ENCODE measurements around the gene GBE1. TPM values are rescaled to one million over a fixed set of nuclear protein-coding genes. Genes with fewer than 3 reads are reported as not detected.

GBE1 gene
- total RNA-seq, 4 donors from 2014 or later: 22.2 to 27.8 (median 25.3) TPM

- Histone ChIP-seq H3K4me1 (peaks cover 19 to 21% (median 20%) of the 10 kb centered on the region in 4 donors), H3K4me3 (no peak overlapping the region), H3K36me3 (no peaks in the 10 kb centered on the region), H3K27ac (replicated peaks in 1 of 4) (no peak overlapping the region), H3K9me3 (no peaks in the 10 kb centered on the region), H3K27me3 (no peaks in the 10 kb centered on the region)
- DNase-seq (ENCODE audit: extremely low spot score): no peak
- intact Hi-C loops (cut with DNase I): no loop called here
- TF ChIP-seq POLR2AphosphoS5 (IDR thresholded peaks at IDR 0.05) (no peak), POLR2A (IDR thresholded peaks at IDR 0.05; ENCODE audit: low read depth) (no peak), CTCF (IDR thresholded peaks at IDR 0.05) (no peak), EP300 (IDR thresholded peaks at IDR 0.05) (no peak)
Measured at GRCh38 chr3:81764665-81765064, 3.2 kb upstream of the GBE1 start.

DNA sequence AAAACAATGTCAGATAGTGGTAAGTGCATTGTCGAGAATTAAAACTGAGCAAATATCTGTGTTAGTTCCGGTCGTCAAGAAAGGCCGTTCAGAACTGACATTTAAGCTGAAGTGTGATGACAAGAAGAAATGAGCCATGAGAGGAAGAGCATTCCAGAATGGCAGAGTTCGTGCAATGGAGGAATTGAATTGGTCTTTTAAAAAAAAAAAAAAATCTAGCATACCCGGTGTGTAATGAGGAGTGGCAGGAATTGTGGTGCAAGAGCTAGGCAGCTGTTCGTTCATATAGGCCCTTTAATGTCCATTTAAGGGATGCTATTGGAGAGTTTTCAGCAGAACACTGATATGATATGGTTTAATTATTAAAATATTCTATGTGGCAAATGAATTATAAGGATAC is 2.6 kb upstream of the GBE1 start:
- no peak for TF ChIP-seq POLR2AphosphoS5 (IDR thresholded peaks at IDR 0.05)
- no peak for TF ChIP-seq EP300 (IDR thresholded peaks at IDR 0.05)
- TF ChIP-seq POLR2A (IDR thresholded peaks at IDR 0.05; ENCODE audit: low read depth): no peak
- TF ChIP-seq CTCF (IDR thresholded peaks at IDR 0.05): no peak
- intact Hi-C loops (cut with DNase I): no loop called here
- Histone ChIP-seq H3K36me3 (no peaks in the 10 kb centered on the region), H3K4me1 (peaks cover 22 to 27% (median 27%) of the 10 kb centered on the region in 4 donors), H3K9me3 (no peaks in the 10 kb centered on the region), H3K27ac (replicated peaks in 1 of 4) (no peak overlapping the region), H3K4me3 (no peak overlapping the region), H3K27me3 (no peaks in the 10 kb centered on the region)
- no peak for DNase-seq (ENCODE audit: extremely low spot score)
- WGBS: 91% methylated on average over 7 of the region's 7 CpGs

GRCh38 chr3:81763001-81763400 is 1.6 kb upstream of the GBE1 start:
- peaks cover 31 to 37% (median 37%) of the 10 kb centered on the region in 4 donors for H3K4me1 ChIP-seq
- no peaks in the 10 kb centered on the region for H3K36me3 ChIP-seq
- no peaks in the 10 kb centered on the region for H3K27me3 ChIP-seq
- WGBS: 53% methylated on average over 4 of the region's 4 CpGs
- peak overlapping the region in 1 of 4 donors; percentile 99 for H3K27ac ChIP-seq (replicated peaks in 1 of 4)
- no peak for DNase-seq (ENCODE audit: extremely low spot score)
- TF ChIP-seq CTCF (IDR thresholded peaks at IDR 0.05) (no peak), EP300 (IDR thresholded peaks at IDR 0.05) (no peak), POLR2A (IDR thresholded peaks at IDR 0.05; ENCODE audit: low read depth) (no peak), POLR2AphosphoS5 (IDR thresholded peaks at IDR 0.05) (no peak)
- intact Hi-C loops (cut with DNase I): no loop called here
- no peak overlapping the region for H3K4me3 ChIP-seq
- H3K9me3 ChIP-seq: no peaks in the 10 kb centered on the region

GRCh38 chr3:81761904-81762580 is 597 bp upstream of the GBE1 start:
- 18% methylated on average over 6 of the region's 6 CpGs for WGBS
- intact Hi-C loops (cut with DNase I): no loop called here

More at GRCh38 chr3:81761904-81762580, 597 bp upstream of the GBE1 start:
- peaks cover 0 to 9% (median 0%) of the 10 kb centered on the region in 4 donors for H3K36me3 ChIP-seq
- peak overlapping the region; percentile 97 to 99 (median 98) for H3K27ac ChIP-seq (replicated peaks in 1 of 4)
- H3K4me3 ChIP-seq: peak overlapping the region; percentile 69 to 88 (median 74)
- TF ChIP-seq EP300 (IDR thresholded peaks at IDR 0.05): no peak
- TF ChIP-seq POLR2A (IDR thresholded peaks at IDR 0.05; ENCODE audit: low read depth): no peak
- no peak for TF ChIP-seq CTCF (IDR thresholded peaks at IDR 0.05)
- TF ChIP-seq POLR2AphosphoS5 (IDR thresholded peaks at IDR 0.05): no peak
- H3K4me1 ChIP-seq: peaks cover 39 to 47% (median 43%) of the 10 kb centered on the region in 4 donors
- DNase-seq (ENCODE audit: extremely low spot score): no peak
- no peaks in the 10 kb centered on the region for H3K9me3 ChIP-seq
- H3K27me3 ChIP-seq: no peaks in the 10 kb centered on the region
